MV-4-11 (cell line): ENCODE data around the gene ODAD3.
"Not testable (repeated sequence)": the region's sequence is repeated elsewhere in the genome, so short reads cannot be mapped to it uniquely, and the experiment has no call there.

Experiments
- DNase-seq: peaks from one replicate; lab custom pipeline; 2025; lab: John Stamatoyannopoulos, UW

ODAD3 gene

GRCh38 chr19:11460207-11460606 is 25.3 kb upstream of the ODAD3 start:
- no peak for DNase-seq

- not testable (repeated sequence) for DNase-seq
Observed at GRCh38 chr19:11458912-11459311, 24.0 kb upstream of the ODAD3 start.

GRCh38 chr19:11458236-11458900 is 23.4 kb upstream of the ODAD3 start:
- no peak for DNase-seq

- no peak for DNase-seq
Observed at GRCh38 chr19:11457831-11458230, 22.9 kb upstream of the ODAD3 start.

GRCh38 chr19:11457115-11457514 is 22.2 kb upstream of the ODAD3 start:
- no peak for DNase-seq

GRCh38 chr19:11456659-11457058 is 21.7 kb upstream of the ODAD3 start:
- no peak for DNase-seq

- DNase-seq = not testable (repeated sequence)
Observed at GRCh38 chr19:11455233-11455554, 20.3 kb upstream of the ODAD3 start.

GRCh38 chr19:11453468-11454341 is 18.8 kb upstream of the ODAD3 start:
- DNase-seq = no peak

GRCh38 chr19:11452620-11453310 is 17.8 kb upstream of the ODAD3 start:
- DNase-seq = no peak

- DNase-seq = no peak
Observed at GRCh38 chr19:11451871-11452619, 17.1 kb upstream of the ODAD3 start.

- DNase-seq = no peak
Observed at GRCh38 chr19:11451327-11451870, 16.5 kb upstream of the ODAD3 start.

- no peak for DNase-seq
Observed at GRCh38 chr19:11450570-11451326, 15.8 kb upstream of the ODAD3 start.

- no peak for DNase-seq
Observed at GRCh38 chr19:11448923-11449554, 14.1 kb upstream of the ODAD3 start.

GRCh38 chr19:11448410-11448809 is 13.5 kb upstream of the ODAD3 start:
- DNase-seq = no peak

GRCh38 chr19:11447347-11448262 is 12.7 kb upstream of the ODAD3 start:
- DNase-seq = no peak

- DNase-seq = no peak
Observed at GRCh38 chr19:11446652-11447301, 11.9 kb upstream of the ODAD3 start.

GRCh38 chr19:11446271-11446651 is 11.3 kb upstream of the ODAD3 start:
- no peak for DNase-seq

GRCh38 chr19:11445141-11445540 is 10.2 kb upstream of the ODAD3 start:
- DNase-seq = no peak

GRCh38 chr19:11444059-11444458 is 9.1 kb upstream of the ODAD3 start:
- DNase-seq = no peak
